Measurements from ENCODE around the gene PRKCA. TPM values are rescaled to one million over a fixed set of nuclear protein-coding genes. Genes with fewer than 3 reads are reported as not detected.

The PRKCA gene
- total and polyA plus RNA-seq, 2 experiments from 2014 or later: 6.4 to 35.4 TPM

- DNase-seq (ENCODE audit: low spot score): no peak
- Histone ChIP-seq H3K4me2 (no peak overlapping the region), H3K4me3 (no peak overlapping the region), H3F3A (replicated peaks; ENCODE audit: low read depth) (no peaks in the 10 kb centered on the region), H3K27me3 (ENCODE audit: insufficient read depth) (no peaks in the 10 kb centered on the region), H3K27ac (ENCODE audit: low read depth) (no peak overlapping the region), H3K9me2 (ENCODE audit: insufficient read depth) (no peaks in the 10 kb centered on the region), H3K36me3 (ENCODE audit: insufficient read depth) (no peaks in the 10 kb centered on the region), H4K20me1 (replicated peaks; ENCODE audit: insufficient read depth) (no peaks in the 10 kb centered on the region; the same call in 1 of the 2 replicates), H3K79me2 (replicated peaks; ENCODE audit: insufficient read depth) (no peaks in the 10 kb centered on the region), H3K4me1 (ENCODE audit: insufficient read depth) (peaks cover 23% of the 10 kb centered on the region), H2AFZ (no peak overlapping the region)
- Mint-ChIP-seq H3K4me1 (peaks cover 38% of the 10 kb centered on the region), H3K36me3 (ENCODE audit: low read depth) (no peaks in the 10 kb centered on the region), H3K9me3 (no peaks in the 10 kb centered on the region), H3K27me3 (ENCODE audit: insufficient read depth, low read depth, poor library complexity) (no peaks in the 10 kb centered on the region), H3K4me3 (no peak overlapping the region), H3K27ac (no peak overlapping the region)
- no peak for ATAC-seq
- TF ChIP-seq EZH2phosphoT487 (IDR thresholded peaks at IDR 0.05; ENCODE audit: unreplicated experiment) (no peak), ZNF114 (CRISPR knock-in tag; IDR thresholded peaks at IDR 0.05) (no peak), ZNF331 (CRISPR knock-in tag; IDR thresholded peaks at IDR 0.05; ENCODE audit: low read depth) (no peak), JUNB (IDR thresholded peaks at IDR 0.05; ENCODE audit: unreplicated experiment) (no peak), ZNF462 (CRISPR knock-in tag; IDR thresholded peaks at IDR 0.05) (no peak)
Observed at GRCh38 chr17:66496306-66496705, 193.9 kb downstream of the PRKCA start.

GRCh38 chr17:66498580-66498979 lies 196.2 kb downstream of the PRKCA start:
- Mint-ChIP-seq H3K4me3 (no peak overlapping the region), H3K27me3 (ENCODE audit: insufficient read depth, low read depth, poor library complexity) (no peaks in the 10 kb centered on the region), H3K27ac (no peak overlapping the region), H3K36me3 (ENCODE audit: low read depth) (no peaks in the 10 kb centered on the region), H3K9me3 (no peaks in the 10 kb centered on the region), H3K4me1 (peaks cover 17% of the 10 kb centered on the region)
- DNase-seq (ENCODE audit: low spot score) (no peak), ATAC-seq (no peak)
- Histone ChIP-seq H3F3A (replicated peaks; ENCODE audit: low read depth) (no peaks in the 10 kb centered on the region), H3K9me2 (ENCODE audit: insufficient read depth) (no peaks in the 10 kb centered on the region), H3K4me1 (ENCODE audit: insufficient read depth) (peaks cover 11% of the 10 kb centered on the region), H3K36me3 (ENCODE audit: insufficient read depth) (no peaks in the 10 kb centered on the region), H3K27me3 (ENCODE audit: insufficient read depth) (no peaks in the 10 kb centered on the region), H4K20me1 (replicated peaks; ENCODE audit: insufficient read depth) (no peaks in the 10 kb centered on the region), H2AFZ (no peak overlapping the region), H3K4me2 (no peak overlapping the region), H3K27ac (ENCODE audit: low read depth) (no peak overlapping the region), H3K4me3 (no peak overlapping the region), H3K79me2 (replicated peaks; ENCODE audit: insufficient read depth) (no peaks in the 10 kb centered on the region; the same call in 1 of the 2 replicates)
- TF ChIP-seq ZNF114 (CRISPR knock-in tag; IDR thresholded peaks at IDR 0.05): no peak
- no peak for TF ChIP-seq ZNF462 (CRISPR knock-in tag; IDR thresholded peaks at IDR 0.05)
- TF ChIP-seq NANOG (IDR thresholded peaks at IDR 0.05; ENCODE audit: borderline replicate concordance): no peak
